Stimulated activated CD4-positive, alpha-beta T cell treated with anti-CD3 and anti-CD28 coated beads, Interleukin-12 subunit alpha, Interleukin-12 subunit beta, amount 100 ng/mL, for 24 hours (primary cell): ENCODE data around the gene MTUS2.

Source experiments
- DNase-seq, 2 experiments: peaks; one replicate each; pipeline ENCODE4 v3.0.0-alpha.2; 2020; ENCODE audit warnings: low read depth in 2 of 2

MTUS2 gene

GRCh38 chr13:29452773-29453616, 632.9 kb downstream of the MTUS2 start:
- DNase-seq, result no peak

DNA sequence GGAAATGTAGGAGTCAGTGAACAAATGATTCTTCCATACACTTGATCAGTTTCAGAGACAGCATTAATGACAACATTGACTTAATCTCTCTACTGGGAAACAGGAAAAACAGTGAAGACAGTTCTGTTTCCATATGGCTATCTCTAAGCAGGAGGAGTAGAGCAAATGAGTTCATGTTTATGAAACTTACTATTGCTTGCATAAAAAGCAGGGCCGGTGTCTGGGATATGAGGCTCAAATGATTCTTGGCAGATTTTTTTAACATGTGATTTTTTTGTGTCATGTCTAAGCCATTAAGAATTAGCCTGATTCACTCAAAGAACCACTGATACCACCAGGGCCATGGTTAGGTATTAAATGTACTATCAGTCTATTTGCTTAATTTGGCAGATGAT, 633.5 kb downstream of the MTUS2 start:
- no peak for DNase-seq

DNA sequence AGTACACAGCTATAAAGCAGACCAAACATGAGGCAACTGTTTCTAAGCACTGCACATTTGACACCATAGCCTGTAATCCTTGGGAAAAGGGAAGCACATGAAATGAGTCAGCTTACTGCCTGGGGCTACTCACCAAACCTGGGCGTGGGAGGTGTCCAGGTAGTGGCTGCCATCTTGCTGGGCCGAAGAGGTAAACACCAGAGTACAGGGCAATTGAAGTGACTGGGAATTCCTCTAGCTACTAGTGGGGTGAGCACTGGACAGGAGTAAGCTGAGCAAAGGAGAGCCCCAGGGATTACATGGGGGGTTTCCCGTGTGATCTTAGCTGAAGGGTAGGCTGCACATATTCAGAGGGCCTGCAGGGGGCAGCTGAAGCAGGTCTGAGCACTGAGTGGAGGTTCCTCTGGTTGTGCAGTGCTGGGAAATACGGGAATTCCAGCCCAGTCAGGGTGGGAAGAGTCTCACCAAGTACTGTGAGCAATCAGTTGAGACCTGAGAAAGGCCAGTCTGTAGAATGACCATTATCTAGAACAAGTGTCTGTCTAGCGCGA, 634.9 kb downstream of the MTUS2 start:
- no peak for DNase-seq

DNA sequence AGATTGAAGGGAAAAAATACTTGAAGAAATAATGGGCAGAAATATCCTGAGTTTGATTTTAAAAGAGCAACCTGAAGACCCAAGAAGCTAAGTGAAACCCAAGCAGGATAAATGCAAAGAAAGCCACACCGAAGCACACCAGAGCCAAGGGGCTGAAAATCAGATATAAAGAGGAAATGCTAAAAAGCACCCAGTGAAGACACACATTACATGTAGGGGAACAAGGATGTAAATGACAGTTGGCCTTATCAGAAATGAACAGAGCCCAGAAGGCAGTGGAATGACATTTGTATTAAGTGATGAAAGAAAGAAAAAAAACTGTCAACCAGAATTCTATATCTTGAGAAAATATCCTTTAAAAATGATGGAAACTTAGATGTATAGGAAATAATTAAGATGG, 636.3 kb downstream of the MTUS2 start:
- DNase-seq, result no peak

- DNase-seq, result no peak
Observed at GRCh38 chr13:29457299-29457698, 637.2 kb downstream of the MTUS2 start.

- DNase-seq, result no peak
Observed at GRCh38 chr13:29458419-29458818, 638.3 kb downstream of the MTUS2 start.

GRCh38 chr13:29459813-29460355, 639.7 kb downstream of the MTUS2 start:
- DNase-seq, result no peak

DNA sequence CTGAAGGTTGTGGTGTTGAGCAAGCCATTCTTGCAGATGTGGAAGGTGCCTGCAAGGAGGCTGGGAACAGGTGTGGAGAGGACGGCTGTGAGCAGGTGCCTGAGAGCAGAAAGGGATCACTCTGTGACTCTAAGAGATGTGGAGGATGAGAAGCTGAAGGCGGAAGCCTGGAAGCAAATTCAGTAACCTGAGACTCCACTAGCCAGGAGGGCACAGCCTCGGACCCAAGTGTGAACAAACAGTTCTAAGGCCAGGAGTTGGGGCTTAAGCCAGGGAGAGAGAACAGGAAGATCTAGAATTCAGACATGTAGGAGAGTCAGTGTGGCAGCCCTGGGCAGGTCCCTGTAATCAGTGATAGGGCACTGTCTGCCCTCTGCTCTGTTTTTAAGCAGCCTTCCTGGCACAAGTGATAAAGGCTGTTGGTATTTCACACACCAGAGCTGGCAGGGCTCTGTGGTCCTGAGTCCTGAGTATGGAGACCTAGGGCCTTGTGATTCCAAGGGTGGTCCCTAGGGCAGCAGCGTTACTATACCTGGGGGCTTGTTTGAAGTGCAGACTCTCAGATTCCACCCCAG, 644.1 kb downstream of the MTUS2 start:
- DNase-seq, result no peak

DNA sequence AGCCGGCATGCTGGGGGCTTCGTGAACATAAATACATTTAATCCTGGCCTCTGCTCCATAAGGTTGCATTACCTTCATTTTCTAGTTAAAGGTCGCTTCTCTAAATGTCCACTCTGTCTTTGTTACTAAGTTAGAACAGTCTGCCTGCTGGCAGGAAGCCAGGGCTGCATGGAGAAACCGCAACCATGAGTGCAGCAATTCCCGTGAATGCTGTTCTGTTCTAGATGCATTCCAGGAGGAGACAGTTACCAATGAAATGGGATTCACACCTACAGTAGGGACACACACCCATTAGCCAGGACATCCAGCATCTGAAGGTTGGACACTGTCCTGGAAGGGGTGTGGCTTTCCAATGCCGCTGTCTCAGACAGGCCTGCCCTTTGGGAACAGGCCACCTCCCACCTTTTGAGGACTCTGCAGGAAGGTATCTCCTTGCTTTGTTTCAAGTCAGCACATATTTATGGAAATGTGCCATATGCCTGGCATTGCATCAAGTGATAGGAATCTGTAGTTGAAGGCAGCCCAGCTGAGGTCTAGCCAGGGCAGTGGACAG, 645.7 kb downstream of the MTUS2 start:
- no peak for DNase-seq

DNA sequence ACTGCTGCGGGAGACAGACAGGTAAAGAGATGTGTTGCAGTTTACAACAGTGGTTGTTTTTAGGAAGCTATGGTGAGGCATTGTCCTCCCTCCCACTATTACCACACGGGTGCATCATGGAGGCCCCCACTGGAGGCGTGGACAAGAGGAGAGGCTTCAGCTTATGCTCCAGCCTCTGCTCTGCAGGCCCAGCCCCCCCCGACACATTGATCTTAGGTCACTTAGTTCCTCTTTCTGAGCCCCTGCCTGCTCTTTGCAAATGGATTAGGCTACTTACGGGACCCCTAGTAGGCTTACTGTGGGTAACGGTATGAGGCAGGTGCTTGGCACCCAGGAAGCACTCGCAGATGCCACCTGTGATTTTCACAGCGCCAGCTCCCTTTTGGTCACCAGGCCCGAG, 651.4 kb downstream of the MTUS2 start:
- DNase-seq, result no peak

- peak; percentile 6 to 40 for DNase-seq
Observed at GRCh38 chr13:29472332-29472961, 652.3 kb downstream of the MTUS2 start.

DNA sequence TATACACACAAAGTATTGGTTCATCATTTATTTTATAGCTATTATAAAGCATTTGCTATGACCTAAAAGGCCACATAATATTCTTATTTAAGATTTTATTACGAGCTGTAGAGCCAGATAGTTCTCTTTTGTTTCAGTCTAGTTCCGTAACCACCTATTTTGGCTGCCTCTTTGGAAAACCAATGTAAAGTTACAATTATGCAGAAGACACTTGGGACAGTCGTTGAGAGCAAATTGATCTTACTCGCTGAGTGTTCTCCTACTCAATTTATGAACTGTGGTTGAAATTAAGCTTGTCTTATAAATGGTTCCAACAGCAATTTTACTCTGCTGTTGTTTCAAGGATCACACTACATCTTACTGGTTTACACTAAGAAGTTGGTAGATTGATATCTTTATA, 653.0 kb downstream of the MTUS2 start:
- DNase-seq, result no peak

DNA sequence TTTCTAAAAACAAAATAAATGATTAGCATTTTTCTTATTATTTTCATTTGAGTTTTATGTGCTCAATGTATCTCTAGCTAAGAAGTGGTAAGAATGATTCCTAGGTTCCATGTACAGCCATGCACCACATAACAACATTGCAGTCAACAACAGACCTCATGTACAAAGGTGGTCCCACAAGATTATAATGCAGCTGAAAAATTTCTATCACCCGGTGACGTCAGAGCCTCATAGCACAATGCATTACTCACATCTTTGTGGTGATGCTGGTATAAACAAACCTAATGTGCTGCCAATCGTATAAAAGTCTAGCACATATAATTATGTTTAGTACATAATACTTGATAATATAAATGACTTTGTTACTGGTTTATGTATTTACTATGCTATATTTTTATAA, 654.9 kb downstream of the MTUS2 start:
- no peak for DNase-seq

DNA sequence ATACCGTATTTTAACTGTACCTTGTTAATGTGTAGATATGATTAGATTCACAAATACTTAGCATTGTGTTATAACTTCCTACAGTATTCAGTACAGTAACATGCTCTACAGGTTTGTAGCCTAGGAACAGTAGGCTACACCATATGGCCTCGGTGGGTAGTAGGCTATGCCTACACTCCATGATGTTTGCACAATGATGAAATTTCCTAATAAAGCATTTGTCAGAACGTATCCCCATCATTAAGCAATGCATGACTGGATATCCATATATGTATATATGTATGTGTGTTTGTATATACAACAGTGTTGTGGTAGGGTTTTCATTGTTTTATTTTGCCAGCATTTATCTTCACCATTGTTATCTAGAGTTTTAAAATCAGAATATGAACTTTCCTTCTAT, 655.9 kb downstream of the MTUS2 start:
- no peak for DNase-seq

GRCh38 chr13:29479716-29480492, 659.8 kb downstream of the MTUS2 start:
- DNase-seq, result no peak

DNA sequence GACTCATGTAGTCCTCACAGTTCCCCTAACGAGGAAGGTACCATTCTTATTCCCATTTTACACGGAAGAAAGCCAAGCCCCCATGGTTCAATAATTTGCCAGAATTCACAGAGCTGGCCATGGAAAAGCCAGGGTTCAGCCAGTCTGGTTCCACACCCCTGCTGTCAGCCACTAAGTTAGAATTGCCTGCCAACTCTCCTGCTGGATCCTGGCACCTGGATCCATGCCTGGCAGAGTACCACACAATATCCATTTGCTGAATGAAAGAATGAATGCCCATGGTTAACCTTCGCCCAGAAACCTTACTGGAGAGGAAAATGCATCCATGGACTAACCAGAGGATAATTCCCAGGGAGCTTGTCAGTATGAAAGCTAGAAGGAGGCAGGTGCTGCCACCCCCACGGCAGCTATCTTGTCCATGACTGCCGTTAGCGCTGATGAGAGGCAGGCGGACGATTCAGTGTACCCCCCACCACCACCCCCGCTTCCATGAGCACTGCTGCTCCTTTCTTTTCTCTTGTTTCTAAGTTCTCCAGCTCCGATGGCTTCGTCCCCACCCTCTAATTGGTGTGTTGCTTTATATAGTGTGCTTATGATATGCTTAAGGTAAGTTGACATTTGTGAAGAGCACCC, 660.9 kb downstream of the MTUS2 start:
- no peak for DNase-seq

- no peak for DNase-seq
Observed at GRCh38 chr13:29481603-29482002, 661.5 kb downstream of the MTUS2 start.

- DNase-seq, result no peak
Observed at GRCh38 chr13:29482504-29482903, 662.4 kb downstream of the MTUS2 start.

DNA sequence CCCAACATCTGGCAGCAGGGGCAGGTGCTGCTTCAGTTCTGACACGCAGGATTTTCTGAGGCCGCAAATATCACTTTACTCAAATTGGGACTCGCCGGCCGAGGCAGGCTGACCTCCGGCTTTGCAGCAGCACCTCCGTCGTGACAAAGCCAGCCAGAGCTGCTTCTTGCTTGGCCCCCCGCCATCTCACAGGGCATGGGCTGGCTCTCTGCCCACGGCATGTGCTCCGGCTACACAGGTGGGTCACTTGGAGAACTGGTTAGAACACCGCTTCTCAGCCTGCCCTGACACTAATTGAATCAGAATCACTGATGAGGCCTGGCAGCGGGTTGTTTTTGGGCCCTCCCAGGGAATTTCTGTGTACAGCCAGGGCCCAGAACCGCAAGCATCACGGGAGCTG, 663.1 kb downstream of the MTUS2 start:
- DNase-seq, result no peak

GRCh38 chr13:29483623-29484022, 663.5 kb downstream of the MTUS2 start:
- DNase-seq, result no peak

GRCh38 chr13:29484236-29484635, 664.1 kb downstream of the MTUS2 start:
- DNase-seq, result no peak
